A549 (cell line): ENCODE measurements around the gene KANK2. TPM values are rescaled to one million over a fixed set of nuclear protein-coding genes. Genes with fewer than 3 reads are reported as not detected.

Experiments
- ATAC-seq, 2 experiments: fragments of 200-7000 bp in 1 of 2; fragments of >200 bp in 1 of 2; cut with Nextera tagmentation in 1 of 2; cut with Tn5 transposase in 1 of 2; 3 replicates each; pipeline versions ENCODE4 v1.8.0 to v1.9.1; 2018 to 2020; ENCODE audit warnings: mild to moderate bottlenecking in 1 of 2, moderate library complexity in 1 of 2
- CTCF ChIA-PET: fragments of 300-600 bp; sonication (Branson Sonifier 250); formaldehyde crosslinking; extraction: SDS; loops from one replicate; lab custom pipeline; 2021; ENCODE audit warnings: antibody characterized with exemption, inconsistent platforms; lab: Yijun Ruan, JAX
- POLR2A ChIA-PET: fragments of 350-600 bp; formaldehyde crosslinking; extraction: SDS; loops from one replicate; lab custom pipeline; 2021; ENCODE audit warnings: antibody characterized with exemption, inconsistent platforms; lab: Yijun Ruan, JAX
- DNase-seq, 2 experiments: peaks; one replicate each; pipeline versions ENCODE4 v3.0.0 to v3.0.0-alpha.2; 2011 to 2016; ENCODE audit warnings: low read depth in 1 of 2, low spot score in 1 of 2
- FAIRE-seq: peaks from 2 replicates; lab custom pipeline; 2011; peaks lifted over from hg19 to GRCh38; lab: Jason Lieb, UNC
- H3K27ac ChIP-seq, 2 experiments: fragments of >200 bp; sonication (Bioruptor Twin); formaldehyde crosslinking; 3 replicates each; pipeline ENCODE4 v1.5.1; 2016 to 2017
- H3K4me1 ChIP-seq: fragments of >200 bp; sonication (Bioruptor Twin); formaldehyde crosslinking; 3 replicates; pipeline ENCODE4 v1.6.1; 2016
- H3K4me2 ChIP-seq: fragments of >200 bp; sonication (Bioruptor Twin); formaldehyde crosslinking; 3 replicates; pipeline ENCODE4 v1.6.1; 2016
- H3K4me3 ChIP-seq: fragments of >200 bp; sonication (Bioruptor Twin); formaldehyde crosslinking; 3 replicates; pipeline ENCODE4 v1.5.1; 2016
- H3K9me3 ChIP-seq: fragments of >200 bp; sonication (Bioruptor Twin); formaldehyde crosslinking; 3 replicates; pipeline ENCODE4 v1.6.1; 2016
- CBX2 ChIP-seq: fragments of 200-600 bp; sonication (generic); IDR thresholded peaks from 2 replicates; pipeline ENCODE4 v1.6.1; 2016; ENCODE audit warnings: low read depth, mild to moderate bottlenecking, borderline replicate concordance
- CBX8 ChIP-seq: fragments of 200-600 bp; sonication (generic); IDR thresholded peaks from 2 replicates; pipeline ENCODE4 v1.6.1; 2016
- CEBPB ChIP-seq, 2 experiments: fragments of >200 bp in 1 of 2; sonication (Bioruptor Twin) in 1 of 2; formaldehyde crosslinking in 1 of 2; IDR thresholded peaks; 2 replicates each; pipeline ENCODE4 v1.6.1; 2012 to 2016
- EHF ChIP-seq: fragments of 250-450 bp; sonication (Bioruptor Pico); IDR thresholded peaks from 2 replicates; pipeline ENCODE4 v1.5.0; 2020; ENCODE audit warnings: mild to moderate bottlenecking
- FOSB ChIP-seq: fragments of 250-450 bp; sonication (Bioruptor Pico); IDR thresholded peaks from 2 replicates; pipeline ENCODE4 v1.5.0; 2020; ENCODE audit warnings: mild to moderate bottlenecking, moderate library complexity
- HEYL ChIP-seq: fragments of 250-450 bp; sonication (Bioruptor Pico); IDR thresholded peaks from 2 replicates; pipeline ENCODE4 v1.8.0; 2021; ENCODE audit warnings: mild to moderate bottlenecking, moderate library complexity
- HOXB13 ChIP-seq: fragments of 250-450 bp; sonication (Bioruptor Pico); IDR thresholded peaks from 2 replicates; pipeline ENCODE4 v1.5.0; 2020; ENCODE audit warnings: low read depth, mild to moderate bottlenecking, moderate library complexity
- HOXB5 ChIP-seq: fragments of 250-450 bp; sonication (Bioruptor Pico); IDR thresholded peaks from 2 replicates; pipeline ENCODE4 v1.5.0; 2020; ENCODE audit warnings: mild to moderate bottlenecking, moderate library complexity
- JUN ChIP-seq, 2 experiments: fragments of >200 bp; sonication (Bioruptor Twin); formaldehyde crosslinking; IDR thresholded peaks; 2 replicates in 1 of 2; 3 replicates in 1 of 2; pipeline ENCODE4 v1.6.1; 2016 to 2017
- JUNB ChIP-seq: fragments of >200 bp; sonication (Bioruptor Twin); formaldehyde crosslinking; IDR thresholded peaks from 2 replicates; pipeline ENCODE4 v1.6.1; 2016
- KDM5A ChIP-seq: fragments of 200-600 bp; sonication (generic); IDR thresholded peaks from 2 replicates; pipeline ENCODE4 v1.6.1; 2016; ENCODE audit warnings: antibody characterized with exemption, mild to moderate bottlenecking
- MAZ ChIP-seq: fragments of 150-350 bp; IDR thresholded peaks from 2 replicates; pipeline ENCODE4 v1.6.1; 2014; ENCODE audit warnings: antibody characterized with exemption, low read depth, low read length, borderline replicate concordance
- MYC ChIP-seq: IDR thresholded peaks from 2 replicates; pipeline ENCODE4 v1.6.1; 2012; ENCODE audit warnings: mild to moderate bottlenecking, inconsistent platforms, low read length, improper control_type of control experiment, borderline replicate concordance
- NPAS2 ChIP-seq: fragments of 250-450 bp; sonication (Bioruptor Pico); IDR thresholded peaks from 2 replicates; pipeline ENCODE4 v1.8.0; 2022; ENCODE audit warnings: mild to moderate bottlenecking, moderate library complexity, borderline replicate concordance
- RAD21 ChIP-seq, 2 experiments: fragments of >200 bp in 1 of 2; sonication (Bioruptor Twin) in 1 of 2; formaldehyde crosslinking in 1 of 2; IDR thresholded peaks in 1 of 2; conservative IDR thresholded peaks in 1 of 2; 2 replicates in 1 of 2; 3 replicates in 1 of 2; pipeline ENCODE4 v1.6.1; 2012 to 2018; ENCODE audit warnings: inconsistent platforms in 1 of 2
- RFX5 ChIP-seq: fragments of 450-650 bp; IDR thresholded peaks from 2 replicates; pipeline ENCODE4 v1.7.1; 2014; ENCODE audit warnings: antibody characterized with exemption, mild to moderate bottlenecking, moderate library complexity
- SMC3 ChIP-seq: fragments of >200 bp; sonication (Bioruptor Twin); formaldehyde crosslinking; IDR thresholded peaks from 3 replicates; pipeline ENCODE4 v1.6.1; 2018; ENCODE audit warnings: inconsistent platforms
- SREBF2 ChIP-seq: fragments of 450-650 bp; IDR thresholded peaks from 2 replicates; pipeline ENCODE4 v1.6.1; 2014; ENCODE audit warnings: mild to moderate bottlenecking, moderate library complexity
- TP53 ChIP-seq: fragments of 250-450 bp; sonication (Bioruptor Pico); IDR thresholded peaks from 2 replicates; pipeline ENCODE4 v1.5.0; 2021; ENCODE audit warnings: mild to moderate bottlenecking, moderate library complexity
- WGBS: methylation state at CpG from one replicate; pipeline ENCODE4 v1.1.6; 2017; ENCODE audit errors: missing lambda C conversion rate; 5-methylcytosine and 5-hydroxymethylcytosine counted together
- polyA plus RNA-seq, 4 experiments: library from polyadenylated mRNA; depleted of rRNA in 3 of 4; stranded (reverse); fragments of >200 nt; fragmentation: RNase III in 1 of 4; extraction: RNeasy Plus Mini Kit Qiagen cat#74134 plus additional on column Dnase treatment in 1 of 4; gene quantifications; 2 replicates in 3 of 4; 3 replicates in 1 of 4; pipeline ENCODE4 v1.2.3, GENCODE V29; 2011 to 2017
- TF ChIP-seq, protein P1 (sequence below): fragments of 250-450 bp; sonication (Bioruptor Pico); IDR thresholded peaks from 2 replicates; pipeline ENCODE4 v1.5.0; 2020; ENCODE audit warnings: low read depth, mild to moderate bottlenecking, moderate library complexity
- TF ChIP-seq, protein P2 (sequence below): fragments of >200 bp; sonication (Bioruptor Twin); formaldehyde crosslinking; IDR thresholded peaks from 2 replicates; pipeline ENCODE4 v1.6.1; 2016
- TF ChIP-seq, protein P3 (sequence below): IDR thresholded peaks from 2 replicates; pipeline ENCODE4 v1.6.1; 2012
- TF ChIP-seq, protein P4 (sequence below): fragments of 250-450 bp; sonication (Bioruptor Pico); IDR thresholded peaks from 2 replicates; pipeline ENCODE4 v1.5.0; 2021; ENCODE audit warnings: mild to moderate bottlenecking, moderate library complexity, borderline replicate concordance
- TF ChIP-seq, protein P5 (sequence below): fragments of 450-650 bp; IDR thresholded peaks from 2 replicates; pipeline ENCODE4 v1.6.1; 2014; ENCODE audit warnings: antibody characterized with exemption

The KANK2 gene
- polyA plus RNA-seq, 2 of the 4 experiments (the other 2 are of a cell fraction): 20.5 to 68.0 TPM

DNA sequence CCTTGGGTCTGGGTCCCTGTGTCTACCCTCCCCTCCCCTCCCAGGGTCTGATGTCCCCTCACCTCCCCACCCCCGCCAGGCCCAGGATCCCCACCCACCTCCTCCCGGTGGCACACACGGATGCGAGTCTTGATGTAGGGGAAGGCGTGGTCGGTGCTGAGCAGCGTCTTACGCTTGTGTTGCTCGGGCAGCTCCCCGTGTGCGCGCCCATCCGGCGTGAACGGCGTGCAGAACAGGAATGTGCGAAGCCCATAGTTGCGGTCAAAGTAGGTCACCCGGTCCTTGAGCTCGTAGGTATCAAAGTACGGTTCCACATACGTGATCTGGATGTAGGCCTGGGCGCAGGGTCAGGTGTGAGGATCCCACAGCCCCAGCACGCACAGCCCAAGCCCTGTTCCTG is 4.4 kb upstream of the KANK2 start:
- ATAC-seq (no peak), FAIRE-seq (no peak), DNase-seq (no peak)
- 93% methylated on average over 14 of the region's 24 CpGs for WGBS
- no peak overlapping the region for H3K4me3 ChIP-seq
- ChIA-PET CTCF (interaction anchor here (6.4 kb wide), 1 partner anchor 64 kb away, joined by 40 read pairs; no protein-coding TSS in a partner anchor), POLR2A (no interaction called here)
- no peak overlapping the region for H3K4me2 ChIP-seq
- TF ChIP-seq NPAS2 (CRISPR knock-in tag) (no peak), CBX8 (no peak), EHF (CRISPR knock-in tag) (no peak), RFX5 (no peak), SMC3 (no peak), CEBPB (IDR thresholded peaks at IDR 0.05) (no peak), JUN (IDR thresholded peaks at IDR 0.05) (no peak), HOXB5 (CRISPR knock-in tag) (no peak), FOSB (CRISPR knock-in tag) (no peak), MYC (no peak), KDM5A (no peak), HOXB13 (CRISPR knock-in tag) (no peak), SREBF2 (no peak), MAZ (no peak), HEYL (CRISPR knock-in tag) (no peak), RAD21 (conservative IDR thresholded peaks at IDR 0.05 in 1 of 2, IDR thresholded peaks at IDR 0.05 in 1 of 2) (no peak)
- TF ChIP-seq, protein P1, sequence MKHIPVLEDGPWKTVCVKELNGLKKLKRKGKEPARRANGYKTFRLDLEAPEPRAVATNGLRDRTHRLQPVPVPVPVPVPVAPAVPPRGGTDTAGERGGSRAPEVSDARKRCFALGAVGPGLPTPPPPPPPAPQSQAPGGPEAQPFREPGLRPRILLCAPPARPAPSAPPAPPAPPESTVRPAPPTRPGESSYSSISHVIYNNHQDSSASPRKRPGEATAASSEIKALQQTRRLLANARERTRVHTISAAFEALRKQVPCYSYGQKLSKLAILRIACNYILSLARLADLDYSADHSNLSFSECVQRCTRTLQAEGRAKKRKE (CRISPR knock-in tag): no peak
- TF ChIP-seq, protein P2, sequence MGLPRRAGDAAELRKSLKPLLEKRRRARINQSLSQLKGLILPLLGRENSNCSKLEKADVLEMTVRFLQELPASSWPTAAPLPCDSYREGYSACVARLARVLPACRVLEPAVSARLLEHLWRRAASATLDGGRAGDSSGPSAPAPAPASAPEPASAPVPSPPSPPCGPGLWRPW: no peak
- H3K4me1 ChIP-seq: peaks cover 42% of the 10 kb centered on the region
- peak overlapping the region in 1 of 2 experiments; percentile 98; a peak in 4 of 6 replicates for H3K27ac ChIP-seq
- H3K9me3 ChIP-seq: no peaks in the 10 kb centered on the region

DNA sequence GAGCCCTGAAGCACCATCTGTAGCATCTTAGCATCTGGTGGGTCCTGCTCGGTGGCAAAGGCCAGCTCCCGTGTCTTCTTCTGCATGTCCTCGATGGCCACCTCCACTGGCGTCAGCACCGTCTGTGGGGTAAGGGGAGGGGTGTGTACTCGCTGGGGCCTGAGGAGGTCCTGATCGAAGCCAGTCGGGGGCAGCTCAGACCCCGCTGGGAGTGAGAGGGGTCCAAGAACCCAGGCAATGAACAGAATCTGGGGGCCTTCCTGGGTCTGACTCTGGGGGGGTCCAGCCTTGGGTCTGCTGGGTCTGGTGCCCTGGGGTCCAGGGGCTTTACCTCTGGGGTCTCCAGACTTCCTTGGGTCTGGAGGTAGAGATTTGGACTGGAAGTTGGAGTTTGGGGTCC is 3.6 kb upstream of the KANK2 start:
- FAIRE-seq: no peak
- CTCF ChIA-PET: interaction anchor here (6.4 kb wide), 1 partner anchor 63 kb away, joined by 40 read pairs; no protein-coding TSS in a partner anchor
- DNase-seq: no peak
- POLR2A ChIA-PET: no interaction called here
- ATAC-seq: no peak
- TF ChIP-seq, protein P3, sequence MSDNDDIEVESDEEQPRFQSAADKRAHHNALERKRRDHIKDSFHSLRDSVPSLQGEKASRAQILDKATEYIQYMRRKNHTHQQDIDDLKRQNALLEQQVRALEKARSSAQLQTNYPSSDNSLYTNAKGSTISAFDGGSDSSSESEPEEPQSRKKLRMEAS: no peak
- TF ChIP-seq FOSB (CRISPR knock-in tag): no peak
- TF ChIP-seq, protein P4, sequence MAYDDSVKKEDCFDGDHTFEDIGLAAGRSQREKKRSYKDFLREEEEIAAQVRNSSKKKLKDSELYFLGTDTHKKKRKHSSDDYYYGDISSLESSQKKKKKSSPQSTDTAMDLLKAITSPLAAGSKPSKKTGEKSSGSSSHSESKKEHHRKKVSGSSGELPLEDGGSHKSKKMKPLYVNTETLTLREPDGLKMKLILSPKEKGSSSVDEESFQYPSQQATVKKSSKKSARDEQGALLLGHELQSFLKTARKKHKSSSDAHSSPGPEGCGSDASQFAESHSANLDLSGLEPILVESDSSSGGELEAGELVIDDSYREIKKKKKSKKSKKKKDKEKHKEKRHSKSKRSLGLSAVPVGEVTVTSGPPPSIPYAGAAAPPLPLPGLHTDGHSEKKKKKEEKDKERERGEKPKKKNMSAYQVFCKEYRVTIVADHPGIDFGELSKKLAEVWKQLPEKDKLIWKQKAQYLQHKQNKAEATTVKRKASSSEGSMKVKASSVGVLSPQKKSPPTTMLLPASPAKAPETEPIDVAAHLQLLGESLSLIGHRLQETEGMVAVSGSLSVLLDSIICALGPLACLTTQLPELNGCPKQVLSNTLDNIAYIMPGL: no peak
- TF ChIP-seq TP53: no peak
- TF ChIP-seq, protein P5, sequence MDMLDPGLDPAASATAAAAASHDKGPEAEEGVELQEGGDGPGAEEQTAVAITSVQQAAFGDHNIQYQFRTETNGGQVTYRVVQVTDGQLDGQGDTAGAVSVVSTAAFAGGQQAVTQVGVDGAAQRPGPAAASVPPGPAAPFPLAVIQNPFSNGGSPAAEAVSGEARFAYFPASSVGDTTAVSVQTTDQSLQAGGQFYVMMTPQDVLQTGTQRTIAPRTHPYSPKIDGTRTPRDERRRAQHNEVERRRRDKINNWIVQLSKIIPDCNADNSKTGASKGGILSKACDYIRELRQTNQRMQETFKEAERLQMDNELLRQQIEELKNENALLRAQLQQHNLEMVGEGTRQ: no peak
- no peak for TF ChIP-seq CBX2
- no peak for TF ChIP-seq JUNB
- H3K4me3 ChIP-seq: no peak overlapping the region
- no CpG with 5 or more reads among the region's 9 CpGs for WGBS
- H3K9me3 ChIP-seq: no peaks in the 10 kb centered on the region
- H3K4me2 ChIP-seq: no peak overlapping the region
- H3K27ac ChIP-seq: peak overlapping the region in 1 of 2 experiments; percentile 98; a peak in 1 of 6 replicates
- peaks cover 47% of the 10 kb centered on the region for H3K4me1 ChIP-seq
